ENCODE measurements around the gene ZNF609.
"Not testable (repeated sequence)": the region's sequence is repeated elsewhere in the genome, so short reads cannot be mapped to it uniquely, and the experiment has no call there.

ZNF609 gene

DNA sequence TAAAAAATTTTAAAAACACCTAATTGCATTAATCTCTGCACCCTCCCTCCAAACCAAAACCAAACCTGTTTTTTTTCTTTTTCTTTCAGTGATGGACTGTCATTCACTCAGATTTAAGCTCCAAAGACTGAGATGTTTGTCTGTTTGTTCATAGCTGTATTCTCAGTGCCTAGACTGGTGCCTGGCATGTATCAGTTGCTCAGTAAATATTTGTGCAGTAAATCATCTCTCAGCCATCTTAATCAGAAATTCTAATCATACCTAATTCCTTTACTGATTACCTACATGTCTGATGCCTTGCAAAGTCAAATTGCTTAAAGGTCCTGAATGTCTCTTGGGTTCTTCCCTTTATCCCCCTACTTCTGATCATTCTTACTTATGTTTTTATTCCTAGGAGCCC is 138.8 kb downstream of the ZNF609 start:
- Histone ChIP-seq H3K27ac (no peak overlapping the region), H3K4me3 (ENCODE audit: low read depth in 1 of 2, low read length in 1 of 2) (no peak overlapping the region), H3K4me1 (ENCODE audit: control insufficient read depth in 1 of 2, insufficient read depth in 1 of 2, low read depth in 1 of 2, low read length in 1 of 2) (peaks cover 0 to 9% of the 10 kb centered on the region in 2 experiments)

DNA sequence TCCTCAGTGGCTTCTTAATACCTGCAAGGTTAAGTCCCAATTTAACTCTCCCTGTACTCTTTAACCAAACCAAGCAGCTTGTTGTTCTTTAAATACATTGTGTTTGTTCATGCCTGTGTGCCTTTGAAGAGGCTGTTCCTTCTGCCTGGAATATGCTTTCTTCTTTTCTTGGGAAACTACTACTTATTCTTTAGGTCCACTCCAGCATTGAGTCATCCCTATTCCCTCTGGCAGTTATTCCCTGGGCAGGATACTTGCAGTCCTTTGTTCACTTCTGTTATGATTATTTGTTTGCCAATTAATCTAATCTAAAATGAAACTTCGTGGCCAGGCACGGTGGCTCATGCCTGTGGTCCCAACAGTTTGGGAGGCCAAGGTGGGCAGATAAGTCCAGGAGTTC is 139.3 kb downstream of the ZNF609 start:
- Histone ChIP-seq H3K36me3 (no peaks in the 10 kb centered on the region), H3K27me3 (no peaks in the 10 kb centered on the region), H3K9me3 (no peaks in the 10 kb centered on the region), H3K4me1 (ENCODE audit: control insufficient read depth in 1 of 2, insufficient read depth in 1 of 2, low read depth in 1 of 2, low read length in 1 of 2) (peaks cover 0 to 9% of the 10 kb centered on the region in 2 experiments), H3K27ac (no peak overlapping the region), H3K4me3 (ENCODE audit: low read depth in 1 of 2, low read length in 1 of 2) (no peak overlapping the region)
- TF ChIP-seq, protein P1, sequence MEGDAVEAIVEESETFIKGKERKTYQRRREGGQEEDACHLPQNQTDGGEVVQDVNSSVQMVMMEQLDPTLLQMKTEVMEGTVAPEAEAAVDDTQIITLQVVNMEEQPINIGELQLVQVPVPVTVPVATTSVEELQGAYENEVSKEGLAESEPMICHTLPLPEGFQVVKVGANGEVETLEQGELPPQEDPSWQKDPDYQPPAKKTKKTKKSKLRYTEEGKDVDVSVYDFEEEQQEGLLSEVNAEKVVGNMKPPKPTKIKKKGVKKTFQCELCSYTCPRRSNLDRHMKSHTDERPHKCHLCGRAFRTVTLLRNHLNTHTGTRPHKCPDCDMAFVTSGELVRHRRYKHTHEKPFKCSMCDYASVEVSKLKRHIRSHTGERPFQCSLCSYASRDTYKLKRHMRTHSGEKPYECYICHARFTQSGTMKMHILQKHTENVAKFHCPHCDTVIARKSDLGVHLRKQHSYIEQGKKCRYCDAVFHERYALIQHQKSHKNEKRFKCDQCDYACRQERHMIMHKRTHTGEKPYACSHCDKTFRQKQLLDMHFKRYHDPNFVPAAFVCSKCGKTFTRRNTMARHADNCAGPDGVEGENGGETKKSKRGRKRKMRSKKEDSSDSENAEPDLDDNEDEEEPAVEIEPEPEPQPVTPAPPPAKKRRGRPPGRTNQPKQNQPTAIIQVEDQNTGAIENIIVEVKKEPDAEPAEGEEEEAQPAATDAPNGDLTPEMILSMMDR (IDR thresholded peaks at IDR 0.05): no peak

More for the DNA sequence above, 138.8 kb downstream of the ZNF609 start:
- H3K36me3 ChIP-seq: no peaks in the 10 kb centered on the region
- no peaks in the 10 kb centered on the region for H3K9me3 ChIP-seq
- TF ChIP-seq, protein P1 (IDR thresholded peaks at IDR 0.05): no peak
- no peaks in the 10 kb centered on the region for H3K27me3 ChIP-seq

DNA sequence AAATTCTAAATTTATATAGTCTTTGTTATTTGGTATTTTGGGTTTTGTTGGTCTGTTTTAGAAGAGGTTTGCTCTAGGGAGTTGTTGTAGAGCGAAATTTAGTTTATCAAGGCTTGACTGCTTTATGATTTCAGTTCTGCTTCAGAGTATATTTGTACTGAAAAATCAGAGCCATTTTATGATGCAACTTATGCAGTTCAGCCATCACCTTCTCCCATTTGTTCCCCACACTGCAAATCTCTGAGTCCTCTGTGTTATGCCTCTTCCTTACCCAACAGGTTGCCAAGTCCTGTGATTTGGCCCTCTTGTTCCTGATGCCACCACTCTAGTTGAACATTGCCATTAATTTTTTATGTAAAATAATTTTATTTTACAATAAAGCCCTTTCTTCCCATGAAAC is 140.4 kb downstream of the ZNF609 start:
- H3K9me3 ChIP-seq: no peaks in the 10 kb centered on the region
- H3K27me3 ChIP-seq: no peaks in the 10 kb centered on the region
- H3K27ac ChIP-seq: no peak overlapping the region
- TF ChIP-seq, protein P1 (IDR thresholded peaks at IDR 0.05): no peak
- no peaks in the 10 kb centered on the region for H3K36me3 ChIP-seq
- H3K4me1 ChIP-seq (ENCODE audit: control insufficient read depth in 1 of 2, insufficient read depth in 1 of 2, low read depth in 1 of 2, low read length in 1 of 2): peaks cover 0 to 9% of the 10 kb centered on the region in 2 experiments
- H3K4me3 ChIP-seq (ENCODE audit: low read depth in 1 of 2, low read length in 1 of 2): no peak overlapping the region

DNA sequence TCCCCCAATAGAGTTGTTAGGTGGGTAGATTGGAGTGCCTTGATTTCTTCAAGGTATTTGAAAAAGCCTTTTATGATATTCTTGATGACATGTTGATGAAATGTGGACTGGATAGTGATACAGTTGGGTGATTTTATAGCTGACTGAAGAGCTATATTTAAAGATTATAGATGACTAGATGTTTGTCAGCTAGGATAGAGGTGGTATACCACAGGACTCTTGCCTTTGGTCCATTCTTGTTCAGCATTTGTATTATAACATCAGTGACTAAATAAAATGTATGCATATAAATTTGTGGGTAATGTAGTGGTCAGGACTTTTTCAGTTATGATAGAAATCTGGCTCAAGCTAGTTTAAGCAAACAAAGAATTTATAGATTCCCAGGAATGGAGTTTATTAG is 143.9 kb downstream of the ZNF609 start:
- TF ChIP-seq, protein P1 (IDR thresholded peaks at IDR 0.05): no peak
- H3K4me1 ChIP-seq (ENCODE audit: control insufficient read depth in 1 of 2, insufficient read depth in 1 of 2, low read depth in 1 of 2, low read length in 1 of 2): no peaks in the 10 kb centered on the region
- H3K9me3 ChIP-seq: no peaks in the 10 kb centered on the region
- no peak overlapping the region for H3K4me3 ChIP-seq (ENCODE audit: low read depth in 1 of 2, low read length in 1 of 2)
- H3K27me3 ChIP-seq: no peaks in the 10 kb centered on the region
- H3K36me3 ChIP-seq: no peaks in the 10 kb centered on the region
- H3K27ac ChIP-seq: no peak overlapping the region

DNA sequence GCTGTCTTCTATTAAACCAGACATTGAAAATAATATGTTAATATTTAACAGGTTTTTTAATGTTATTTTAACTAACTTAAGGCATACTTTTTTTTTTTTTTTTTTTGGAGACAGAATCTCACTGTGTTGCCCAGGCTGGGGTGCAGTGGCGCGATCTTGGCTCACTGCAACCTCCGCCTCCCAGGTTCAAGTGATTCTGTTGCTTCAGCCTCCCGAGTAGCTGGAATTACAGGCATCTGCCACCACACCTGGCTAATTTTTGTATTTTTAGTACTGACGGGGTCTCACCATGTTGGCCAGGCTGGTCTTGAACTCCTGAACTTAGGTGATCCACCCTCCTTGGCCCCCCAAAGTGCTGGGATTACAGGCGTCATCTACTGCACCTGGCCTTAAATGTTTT is 147.0 kb downstream of the ZNF609 start:
- H3K4me3 ChIP-seq (ENCODE audit: low read depth in 1 of 2, low read length in 1 of 2); H3K9me3 ChIP-seq; H3K27me3 ChIP-seq: not testable (repeated sequence)

DNA sequence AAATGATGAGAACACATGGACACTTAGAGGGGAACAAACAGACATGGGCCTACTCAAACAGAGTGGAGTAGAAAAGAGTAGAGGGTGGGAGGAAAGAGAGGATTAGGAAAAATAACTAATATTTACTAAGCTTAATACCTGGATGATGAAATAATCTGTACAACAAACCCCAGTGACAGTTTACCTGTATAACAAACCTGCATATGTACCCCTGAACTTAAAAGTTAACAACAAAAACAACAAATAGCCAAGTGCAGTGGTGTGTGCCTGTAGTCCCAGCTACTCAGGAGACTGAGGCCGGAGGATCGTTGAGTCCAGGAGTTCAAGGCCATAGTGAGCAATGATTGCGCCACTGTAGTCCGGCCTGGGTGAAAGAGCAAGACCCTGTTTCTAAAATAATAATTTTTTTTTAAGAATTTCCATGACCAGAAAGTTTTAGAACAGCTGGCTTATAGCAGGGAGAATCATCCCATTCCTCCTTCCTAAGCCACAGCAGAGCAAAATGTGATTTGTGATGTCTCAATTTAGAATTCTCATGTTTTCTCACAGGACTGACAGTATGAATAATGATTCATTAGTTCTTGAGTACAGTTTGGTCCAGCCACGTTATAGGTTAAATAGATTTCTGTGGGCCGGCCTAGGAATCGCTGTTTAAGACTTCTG is 150.0 kb downstream of the ZNF609 start:
- H3K36me3 ChIP-seq: no peaks in the 10 kb centered on the region

More for the DNA sequence above, 147.0 kb downstream of the ZNF609 start:
- not testable (repeated sequence) for H3K27ac ChIP-seq; H3K36me3 ChIP-seq; H3K4me1 ChIP-seq (ENCODE audit: control insufficient read depth in 1 of 2, insufficient read depth in 1 of 2, low read depth in 1 of 2, low read length in 1 of 2)

More for the DNA sequence above, 150.0 kb downstream of the ZNF609 start:
- H3K27ac ChIP-seq: no peak overlapping the region
- no peaks in the 10 kb centered on the region for H3K27me3 ChIP-seq
- H3K4me3 ChIP-seq (ENCODE audit: low read depth in 1 of 2, low read length in 1 of 2): no peak overlapping the region
- no peaks in the 10 kb centered on the region for H3K4me1 ChIP-seq (ENCODE audit: control insufficient read depth in 1 of 2, insufficient read depth in 1 of 2, low read depth in 1 of 2, low read length in 1 of 2)
- no peaks in the 10 kb centered on the region for H3K9me3 ChIP-seq
- TF ChIP-seq, protein P1 (IDR thresholded peaks at IDR 0.05): no peak
